IMR-90 (cell line): ENCODE data around the gene AKAP4. TPM values are rescaled to one million over a fixed set of nuclear protein-coding genes. Genes with fewer than 3 reads are reported as not detected.
A peak's percentile ranks its signal among the peaks of the same experiment; 100 is the strongest.

ENCODE experiments used
- ATAC-seq: fragments of 200-7000 bp; cut with Tn5 transposase; 2 replicates; pipeline ENCODE4 v1.9.1; 2020; ENCODE audit warnings: low read depth, mild to moderate bottlenecking, moderate library complexity
- BruUV-seq: library from RNA; stranded (reverse); fragments of 400-500 nt; replicated peaks from 2 replicates; lab custom pipeline; 2021; lab: Mats Ljungman, UMichigan
- CTCF ChIA-PET: fragments of 300-600 bp; formaldehyde crosslinking; extraction: SDS; loops from one replicate; lab custom pipeline; 2021; ENCODE audit warnings: antibody characterized with exemption; lab: Yijun Ruan, JAX
- POLR2A ChIA-PET: fragments of 300-600 bp; sonication (Branson Sonifier 250); formaldehyde crosslinking; loops from one replicate; lab custom pipeline; 2022; ENCODE audit warnings: antibody characterized with exemption; ENCODE audit not compliant: unreplicated experiment; lab: Charles Lee
- DNase-seq: peaks from one replicate; pipeline ENCODE4 v3.0.0; 2013
- H2AFZ ChIP-seq: replicated peaks from 2 replicates; pipeline ENCODE3; 2013; ENCODE audit warnings: low read length, mild to moderate bottlenecking; ENCODE audit not compliant: poor library complexity
- H2AK5ac ChIP-seq: 2 replicates; pipeline ENCODE4 v1.6.1; 2013; ENCODE audit warnings: low read depth, low read length, inconsistent platforms
- H2AK9ac ChIP-seq: replicated peaks from 2 replicates; pipeline ENCODE3; 2013; ENCODE audit warnings: mild to moderate bottlenecking, low read depth, low read length, moderate library complexity; ENCODE audit not compliant: poor library complexity
- H2BK120ac ChIP-seq: 2 replicates; pipeline ENCODE4 v1.6.1; 2013; ENCODE audit warnings: low read depth, low read length, inconsistent platforms
- H2BK15ac ChIP-seq: 3 replicates; pipeline ENCODE4 v1.6.1; 2013; ENCODE audit warnings: low read depth, low read length, inconsistent platforms
- H2BK20ac ChIP-seq: 2 replicates; pipeline ENCODE4 v1.6.1; 2013; ENCODE audit warnings: low read depth, mild to moderate bottlenecking, inconsistent platforms, low read length, moderate library complexity
- H2BK5ac ChIP-seq: 2 replicates; pipeline ENCODE4 v1.6.1; 2013; ENCODE audit warnings: mild to moderate bottlenecking, low read depth, low read length, inconsistent platforms; ENCODE audit not compliant: poor library complexity, severe bottlenecking
- H3K14ac ChIP-seq: replicated peaks from 2 replicates; pipeline ENCODE4 v1.6.1; 2013; ENCODE audit warnings: low read depth, low read length, inconsistent platforms
- H3K18ac ChIP-seq: 2 replicates; pipeline ENCODE4 v1.6.1; 2013; ENCODE audit warnings: low read depth, low read length, control low read depth
- H3K23ac ChIP-seq: 2 replicates; pipeline ENCODE4 v1.6.1; 2013; ENCODE audit warnings: low read depth, low read length, inconsistent platforms
- H3K27ac ChIP-seq: 2 replicates; pipeline ENCODE4 v1.5.1; 2013; ENCODE audit warnings: mild to moderate bottlenecking, control low read depth, low read length; ENCODE audit not compliant: insufficient read depth
- H3K27me3 ChIP-seq: 2 replicates; pipeline ENCODE4 v1.6.1; 2013; ENCODE audit warnings: low read length; ENCODE audit not compliant: control insufficient read depth, insufficient read depth
- H3K36me3 ChIP-seq: 2 replicates; pipeline ENCODE4 v1.6.1; 2013; ENCODE audit warnings: low read length, mixed read lengths; ENCODE audit not compliant: control insufficient read depth, insufficient read depth
- H3K4ac ChIP-seq: 2 replicates; pipeline ENCODE4 v1.6.1; 2013; ENCODE audit warnings: low read depth, low read length, inconsistent platforms
- H3K4me1 ChIP-seq: 2 replicates; pipeline ENCODE4 v1.6.1; 2013; ENCODE audit warnings: low read length, mixed read lengths; ENCODE audit not compliant: control insufficient read depth, insufficient read depth
- H3K4me2 ChIP-seq: 2 replicates; pipeline ENCODE4 v1.6.1; 2013; ENCODE audit warnings: low read depth, mild to moderate bottlenecking, control low read depth, low read length, moderate library complexity
- H3K4me3 ChIP-seq: 2 replicates; pipeline ENCODE4 v1.5.1; 2013; ENCODE audit warnings: low read depth, mild to moderate bottlenecking, control low read depth, low read length, moderate library complexity; ENCODE audit not compliant: insufficient read depth
- H3K56ac ChIP-seq: 2 replicates; pipeline ENCODE4 v1.6.1; 2013; ENCODE audit warnings: low read length, inconsistent platforms; ENCODE audit not compliant: insufficient read depth; ENCODE audit errors: extremely low read depth
- H3K79me1 ChIP-seq, 2 experiments: 2 replicates each; pipeline ENCODE4 v1.6.1; 2013; ENCODE audit warnings: low read length in 2 of 2, inconsistent platforms in 1 of 2, low read depth in 1 of 2
- H3K9ac ChIP-seq: 2 replicates; pipeline ENCODE4 v1.6.1; 2013; ENCODE audit warnings: low read depth, low read length, control low read depth
- H3K9me1 ChIP-seq: 2 replicates; pipeline ENCODE4 v1.6.1; 2013; ENCODE audit warnings: low read length, inconsistent platforms; ENCODE audit not compliant: insufficient read depth
- H3K9me3 ChIP-seq: 2 replicates; pipeline ENCODE4 v1.6.1; 2013; ENCODE audit warnings: low read length; ENCODE audit not compliant: control insufficient read depth, insufficient read depth
- H4K20me1 ChIP-seq: 2 replicates; pipeline ENCODE4 v1.6.1; 2013; ENCODE audit warnings: low read length, inconsistent platforms; ENCODE audit not compliant: insufficient read depth
- H4K5ac ChIP-seq: 2 replicates; pipeline ENCODE4 v1.6.1; 2013; ENCODE audit warnings: mild to moderate bottlenecking, low read depth, low read length, control low read depth
- H4K8ac ChIP-seq, 2 experiments: 2 replicates each; pipeline ENCODE4 v1.6.1; 2013; ENCODE audit warnings: low read depth in 2 of 2, low read length in 2 of 2, control low read depth in 1 of 2, inconsistent platforms in 1 of 2
- H4K91ac ChIP-seq: 2 replicates; pipeline ENCODE4 v1.6.1; 2013; ENCODE audit warnings: low read depth, low read length, inconsistent platforms; ENCODE audit not compliant: insufficient read depth
- RAD21 ChIP-seq: IDR thresholded peaks from 2 replicates; pipeline ENCODE4 v1.6.1; 2012; ENCODE audit warnings: low read length, improper control_type of control experiment
- WGBS, 2 experiments: methylation state at CpG; one replicate each; pipeline versions ENCODE4 v1.1.5 to v1.1.7; 2013; ENCODE audit warnings: missing lambda C conversion rate in 2 of 2; ENCODE audit not compliant: insufficient read length in 1 of 2; ENCODE audit errors: extremely low coverage in 2 of 2; 5-methylcytosine and 5-hydroxymethylcytosine counted together
- dilution Hi-C: fragments of 300-500 bp; cut with HindIII; formaldehyde crosslinking; loops from one replicate; pipeline ENCODE4 v1.14.3; 2018; ENCODE audit warnings: low sequenced_read_pairs; ENCODE audit not compliant: unreplicated experiment
- in situ Hi-C: fragments of 300-500 bp; cut with MboI; formaldehyde crosslinking; loops from 3 replicates; pipeline ENCODE4 v1.14.3; 2019; ENCODE audit warnings: low sequenced_read_pairs, inconsistent platforms, mixed read lengths
- intact Hi-C: fragments of 100-400 bp; cut with micrococcal nuclease; formaldehyde crosslinking; loops from 2 replicates; pipeline ENCODE4 v1.10.0; 2022
- polyA plus RNA-seq, 3 experiments: library from polyadenylated mRNA; depleted of rRNA; stranded (reverse); fragments of >200 nt; gene quantifications; 2 replicates each; pipeline ENCODE4 v1.2.3, GENCODE V29; 2012; ENCODE audit warnings: low replicate concordance in 1 of 3
- total RNA-seq: library from RNA; depleted of rRNA; stranded (reverse); fragments of >200 nt; gene quantifications from 2 replicates; pipeline ENCODE4 v1.2.3, GENCODE V29; 2012

AKAP4 gene
- total and polyA plus RNA-seq, 2 of the 4 experiments (the other 2 are of a cell fraction) = not detected

DNA sequence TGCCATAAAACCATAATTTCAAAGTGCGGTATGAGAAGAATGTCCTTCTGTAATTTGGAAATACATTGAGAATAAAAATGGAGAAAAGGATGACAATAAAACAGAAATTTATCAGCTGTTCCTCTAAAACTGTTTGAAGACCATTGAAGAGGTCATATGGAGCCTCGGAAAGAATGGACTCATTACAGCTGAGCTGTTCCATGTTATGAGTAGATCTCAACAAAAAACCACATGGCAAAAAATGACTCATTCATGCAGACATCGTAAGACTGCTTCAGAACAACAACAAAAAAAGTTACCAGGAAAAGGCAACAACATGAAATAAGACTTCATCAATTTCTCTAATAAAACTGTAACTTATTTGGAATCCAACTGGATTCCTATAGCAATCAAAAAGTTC, 39.7 kb downstream of the AKAP4 start:
- ChIA-PET CTCF (no interaction called here), POLR2A (no interaction called here)
- Histone ChIP-seq H3K9ac (no peak overlapping the region), H3K4me2 (no peak overlapping the region), H3K4me1 (no peaks in the 10 kb centered on the region), H4K8ac (no peak overlapping the region), H3K9me1 (no peaks in the 10 kb centered on the region), H3K79me1 (no peaks in the 10 kb centered on the region), H3K56ac (no peak overlapping the region), H2BK5ac (no peak overlapping the region), H3K4ac (no peak overlapping the region), H4K20me1 (no peaks in the 10 kb centered on the region), H3K14ac (no peak overlapping the region), H3K18ac (no peak overlapping the region), H4K5ac (no peak overlapping the region), H3K23ac (no peak overlapping the region), H3K27me3 (0 out of 2 replicates have a peak, but pooled peaks cover 2% of the 10 kb centered on the region), H2AK5ac (no peak overlapping the region), H3K4me3 (no peak overlapping the region), H4K91ac (no peak overlapping the region), H3K36me3 (no peaks in the 10 kb centered on the region), H2AK9ac (no peak overlapping the region), H2AFZ (no peak overlapping the region), H2BK120ac (no peak overlapping the region), H2BK15ac (no peak overlapping the region), H3K27ac (no peak overlapping the region), H3K9me3 (no peaks in the 10 kb centered on the region), H2BK20ac (no peak overlapping the region)
- in situ Hi-C loops (no loop called here), dilution Hi-C loops (no loop called here), intact Hi-C loops (no loop called here)
- DNase-seq (peak; percentile 4), ATAC-seq (no peak)
- no TSS peak for BruUV-seq
- no peak for TF ChIP-seq RAD21
- no CpG with 5 or more reads among the region's 3 CpGs for WGBS, 2 experiments
